Erythroblast (primary cell): ENCODE measurements around the gene REP15.
"Not testable (repeated sequence)": the region's sequence is repeated elsewhere in the genome, so short reads cannot be mapped to it uniquely, and the experiment has no call there.

Experiments
- DNase-seq, 2 experiments: peaks; one replicate each; lab custom pipeline; 2025; lab: John Stamatoyannopoulos, UW
- GATA1 ChIP-seq: IDR thresholded peaks from 2 replicates; pipeline ENCODE4 v1.6.1; 2011; ENCODE audit warnings: low read depth, mild to moderate bottlenecking, control low read depth, low read length, moderate library complexity
- POLR2A ChIP-seq: IDR thresholded peaks from 2 replicates; pipeline ENCODE4 v1.6.1; 2011; ENCODE audit warnings: mild to moderate bottlenecking, low read length

The REP15 gene

GRCh38 chr12:27709932-27710591, 13.8 kb downstream of the REP15 start:
- no peak for TF ChIP-seq GATA1
- TF ChIP-seq POLR2A: no peak
- DNase-seq: peak in 1 of 2 experiments; percentile 64

GRCh38 chr12:27710592-27711316, 14.5 kb downstream of the REP15 start, which contains the start of gene MRPS35:
MRPS35 (plus strand) TSS chr12:27710832; CDS start chr12:27710844, 12 bp downstream.
- DNase-seq: peak; percentile 92 to 93
- TF ChIP-seq GATA1 (no peak), POLR2A (peak; percentile 88)

GRCh38 chr12:27711317-27711682, 15.1 kb downstream of the REP15 start:
- TF ChIP-seq GATA1: no peak
- no peak for TF ChIP-seq POLR2A
- DNase-seq: peak; percentile 54 to 56

GRCh38 chr12:27711967-27712366, 15.7 kb downstream of the REP15 start:
- no peak for DNase-seq
- TF ChIP-seq GATA1 (no peak), POLR2A (no peak)

- TF ChIP-seq POLR2A: no peak
- TF ChIP-seq GATA1: no peak
- DNase-seq: no peak
These were observed 27.0 kb downstream of the REP15 start for GRCh38 chr12:27723212-27723611.

- DNase-seq: no peak
- TF ChIP-seq GATA1: no peak
- no peak for TF ChIP-seq POLR2A
These were observed 33.9 kb downstream of the REP15 start for GRCh38 chr12:27730097-27730588.

- TF ChIP-seq GATA1 (no peak), POLR2A (no peak)
- peak; percentile 5 to 22 for DNase-seq
These were observed 36.0 kb downstream of the REP15 start for GRCh38 chr12:27732281-27732680.

- TF ChIP-seq GATA1: no peak
- no peak for TF ChIP-seq POLR2A
- peak; percentile 43 to 68 for DNase-seq
These were observed 36.9 kb downstream of the REP15 start for GRCh38 chr12:27733052-27733656.

GRCh38 chr12:27733791-27734190, 37.5 kb downstream of the REP15 start:
- TF ChIP-seq GATA1: no peak
- DNase-seq: no peak

GRCh38 chr12:27734321-27734720, 38.1 kb downstream of the REP15 start:
- not testable (repeated sequence) for DNase-seq

- TF ChIP-seq GATA1 (no peak), POLR2A (no peak)
These were observed 47.4 kb downstream of the REP15 start for GRCh38 chr12:27743601-27744000.

GRCh38 chr12:27745734-27746133, 49.5 kb downstream of the REP15 start:
- not testable (repeated sequence) for DNase-seq

More at GRCh38 chr12:27743601-27744000, 47.4 kb downstream of the REP15 start:
- no peak for DNase-seq
